Mononuclear cell (primary cell): ENCODE results near the gene MT1B. TPM values are rescaled to one million over a fixed set of nuclear protein-coding genes. Genes with fewer than 3 reads are reported as not detected.
"Not testable (repeated sequence)": the region's sequence is repeated elsewhere in the genome, so short reads cannot be mapped to it uniquely, and the experiment has no call there.

Source experiments
- H3K27me3 ChIP-seq: 2 replicates; pipeline ENCODE4 v1.6.0; 2011; ENCODE audit warnings: low read length, control low read depth; ENCODE audit not compliant: insufficient read depth
- H3K4me1 ChIP-seq: 2 replicates; pipeline ENCODE4 v1.5.1; 2011; ENCODE audit warnings: mild to moderate bottlenecking, low read length, control low read depth; ENCODE audit not compliant: insufficient read depth
- H3K4me3 ChIP-seq: 2 replicates; pipeline ENCODE4 v1.5.1; 2011; ENCODE audit warnings: mild to moderate bottlenecking, low read length, moderate library complexity
- H3K9me3 ChIP-seq: 2 replicates; pipeline ENCODE4 v1.5.1; 2011; ENCODE audit warnings: low read depth, mild to moderate bottlenecking, control low read depth, low read length
- total RNA-seq: library from RNA; depleted of rRNA; stranded (reverse); fragments of >200 nt; gene quantifications from one replicate; pipeline ENCODE4 v1.2.3, GENCODE V29; 2012

The MT1B gene
- total RNA-seq, 1 donor: not detected

GRCh38 chr16:56664506-56664905 is 12.8 kb downstream of the MT1B start:
- Histone ChIP-seq H3K4me3 (no peak overlapping the region), H3K27me3 (peaks cover 70% of the 10 kb centered on the region), H3K4me1 (peaks cover 4% of the 10 kb centered on the region), H3K9me3 (no peaks in the 10 kb centered on the region)

GRCh38 chr16:56665286-56666261 is 13.9 kb downstream of the MT1B start:
- H3K4me3 ChIP-seq, H3K4me1 ChIP-seq, H3K9me3 ChIP-seq: not testable (repeated sequence)
- H3K27me3 ChIP-seq: peaks cover 81% of the 10 kb centered on the region

GRCh38 chr16:56667581-56668571 is 16.2 kb downstream of the MT1B start, which contains the start of gene MT1G:
Gene MT1G (minus strand): TSS chr16:56668065. CDS start chr16:56667993, 72 bp downstream.
- Histone ChIP-seq H3K4me1 (no peaks in the 10 kb centered on the region), H3K4me3 (no peak within 1 kb of the TSS), H3K27me3 (peaks cover 93% of the 10 kb centered on the region), H3K9me3 (no peaks in the 10 kb centered on the region)

DNA sequence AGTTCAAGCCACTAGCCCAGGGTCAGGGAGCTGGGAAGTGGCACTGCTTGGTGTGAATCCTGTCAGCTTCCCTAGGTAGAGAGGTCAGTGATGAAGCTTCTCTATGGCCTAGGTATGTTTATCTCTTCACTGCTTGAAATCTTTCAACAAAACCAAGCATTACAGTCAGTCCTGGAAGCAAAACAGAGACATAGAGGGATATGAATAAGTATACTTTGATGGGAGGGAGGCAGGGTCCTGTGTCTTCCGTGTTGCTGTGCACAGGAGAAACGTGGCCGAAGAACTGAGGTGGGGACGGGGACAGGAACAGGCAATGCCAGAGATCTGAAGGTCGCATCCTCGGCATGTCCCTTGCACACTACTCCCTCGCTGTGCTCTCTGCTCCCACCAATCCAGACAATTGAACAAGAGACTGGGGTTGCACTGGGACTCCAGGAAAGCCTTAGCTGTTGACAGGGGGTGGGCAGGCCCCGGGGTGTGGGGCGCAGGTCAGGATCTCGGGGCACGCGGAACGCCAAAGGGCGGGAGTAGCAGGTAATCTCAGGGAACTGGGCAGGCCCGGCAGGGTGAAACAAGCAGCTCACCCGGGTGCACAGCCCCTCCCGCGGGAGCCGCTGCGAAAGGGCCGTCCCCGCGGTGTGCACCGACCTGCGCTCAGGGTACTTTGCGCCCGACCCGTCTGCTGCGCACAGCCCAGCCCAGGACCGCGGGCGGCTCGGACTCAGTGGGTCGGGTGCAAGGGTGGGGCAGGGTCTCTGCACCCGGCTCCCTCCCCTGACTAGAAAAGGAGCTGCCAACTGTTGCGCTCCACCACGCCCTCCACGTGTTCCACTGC is 17.5 kb downstream of the MT1B start, which contains the start of gene MT1H:
Gene MT1H, plus strand, starts transcription at position 810 of the 835 bp plus-strand sequence. CDS start 71 bp downstream, outside the sequence.
- Histone ChIP-seq H3K27me3 (peaks cover 93% of the 10 kb centered on the region), H3K4me3 (no peak within 1 kb of the TSS), H3K4me1 (no peaks in the 10 kb centered on the region), H3K9me3 (no peaks in the 10 kb centered on the region)

- H3K27me3 ChIP-seq: peaks cover 86% of the 10 kb centered on the region
- no peaks in the 10 kb centered on the region for H3K9me3 ChIP-seq
- H3K4me3 ChIP-seq: no peak overlapping the region
- H3K4me1 ChIP-seq: no peaks in the 10 kb centered on the region
Measured at GRCh38 chr16:56669840-56670619, 18.3 kb downstream of the MT1B start.

GRCh38 chr16:56670620-56670934 is 18.9 kb downstream of the MT1B start:
- H3K9me3 ChIP-seq: no peaks in the 10 kb centered on the region
- H3K27me3 ChIP-seq: peaks cover 88% of the 10 kb centered on the region
- H3K4me1 ChIP-seq: no peaks in the 10 kb centered on the region
- no peak overlapping the region for H3K4me3 ChIP-seq

DNA sequence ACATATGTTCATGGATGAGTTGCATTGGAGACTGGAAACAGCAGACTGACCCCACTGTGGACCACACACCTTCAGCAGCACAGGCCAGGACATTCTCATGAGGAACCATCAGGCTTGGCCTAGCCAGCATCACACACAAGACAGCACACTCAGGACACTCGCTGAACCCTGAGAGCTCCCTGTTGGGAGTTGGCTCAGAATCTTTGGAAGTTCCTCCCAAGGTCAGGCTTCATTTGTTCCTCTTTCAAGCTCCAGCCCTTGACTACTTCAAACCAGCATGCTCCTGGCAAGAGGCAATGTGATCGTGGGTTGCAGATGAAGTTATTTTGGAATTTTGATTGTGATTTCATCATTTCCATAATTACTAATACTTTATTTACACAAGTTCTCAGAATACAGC is 20.0 kb downstream of the MT1B start:
- H3K4me3 ChIP-seq, H3K9me3 ChIP-seq, H3K4me1 ChIP-seq: not testable (repeated sequence)
- peaks cover 81% of the 10 kb centered on the region for H3K27me3 ChIP-seq

DNA sequence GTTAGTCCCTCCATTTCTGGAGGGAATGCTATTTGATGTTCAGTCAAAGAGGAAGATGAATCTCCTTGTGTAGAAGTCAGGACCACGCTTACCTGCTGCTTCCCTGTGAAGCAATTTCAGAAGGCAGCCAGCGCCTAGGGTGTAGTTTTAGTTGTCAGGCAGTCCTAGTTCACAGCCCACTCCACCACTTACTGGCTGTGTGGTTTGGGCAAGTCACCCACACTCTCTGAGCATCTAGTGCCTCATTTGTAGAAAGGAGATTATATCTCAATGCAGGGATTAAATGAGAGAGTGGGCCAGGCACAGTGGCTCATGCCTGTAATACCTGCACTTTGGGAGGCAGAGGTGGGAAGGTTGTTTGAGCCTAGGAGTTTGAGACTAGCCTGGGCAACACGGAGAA is 20.5 kb downstream of the MT1B start:
- H3K4me1 ChIP-seq, H3K4me3 ChIP-seq: not testable (repeated sequence)

GRCh38 chr16:56672761-56673536 is 21.3 kb downstream of the MT1B start:
- H3K27me3 ChIP-seq: peaks cover 69% of the 10 kb centered on the region
- no peaks in the 10 kb centered on the region for H3K4me1 ChIP-seq
- H3K9me3 ChIP-seq: no peaks in the 10 kb centered on the region
- no peak overlapping the region for H3K4me3 ChIP-seq

More for the DNA sequence above, 20.5 kb downstream of the MT1B start:
- peaks cover 76% of the 10 kb centered on the region for H3K27me3 ChIP-seq
- not testable (repeated sequence) for H3K9me3 ChIP-seq

- Histone ChIP-seq H3K4me1 (no peaks in the 10 kb centered on the region), H3K9me3 (no peaks in the 10 kb centered on the region), H3K27me3 (peaks cover 59% of the 10 kb centered on the region), H3K4me3 (no peak overlapping the region)
Measured at GRCh38 chr16:56673921-56674320, 22.2 kb downstream of the MT1B start.

DNA sequence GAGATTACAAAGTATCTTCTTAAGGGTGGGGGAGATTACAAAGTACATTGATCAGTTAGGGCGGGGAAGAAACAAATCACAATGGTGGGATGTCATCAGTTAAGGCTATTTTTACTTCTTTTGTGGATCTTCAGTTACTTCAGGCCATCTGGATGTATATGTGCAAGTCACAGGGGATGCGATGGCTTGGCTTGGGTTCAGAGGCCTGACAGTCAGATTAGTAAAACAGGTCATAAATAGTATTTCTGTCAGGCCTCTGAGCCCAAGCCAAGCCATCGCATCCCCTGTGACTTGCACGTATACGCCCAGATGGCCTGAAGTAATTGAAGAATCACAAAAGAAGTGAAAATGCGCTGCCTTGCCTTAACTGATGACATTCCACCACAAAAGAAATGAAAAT is 22.9 kb downstream of the MT1B start:
- not testable (repeated sequence) for H3K4me3 ChIP-seq, H3K4me1 ChIP-seq, H3K9me3 ChIP-seq
- peaks cover 52% of the 10 kb centered on the region for H3K27me3 ChIP-seq

- no peaks in the 10 kb centered on the region for H3K9me3 ChIP-seq
- peaks cover 41% of the 10 kb centered on the region for H3K27me3 ChIP-seq
- no peak overlapping the region for H3K4me3 ChIP-seq
- no peaks in the 10 kb centered on the region for H3K4me1 ChIP-seq
Measured at GRCh38 chr16:56675685-56676210, 24.1 kb downstream of the MT1B start.

DNA sequence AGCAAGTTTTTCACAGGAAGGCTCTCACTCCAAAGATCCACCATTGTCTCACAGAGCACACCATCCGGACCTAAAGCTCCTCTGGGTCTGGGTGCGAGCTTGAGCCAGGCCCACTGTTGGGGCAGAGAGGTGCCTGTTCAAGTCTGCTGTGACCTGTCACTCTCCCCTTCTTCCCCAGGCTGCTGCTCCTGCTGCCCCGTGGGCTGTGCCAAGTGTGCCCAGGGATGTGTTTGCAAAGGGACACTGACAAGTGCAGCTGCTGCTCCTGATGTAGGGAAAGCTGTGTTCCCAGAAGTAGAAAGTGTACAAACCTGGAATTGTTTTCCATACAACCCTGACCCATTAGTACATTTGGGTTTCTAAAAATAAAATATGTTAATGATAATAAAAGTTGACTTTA is 25.8 kb downstream of the MT1B start:
- Histone ChIP-seq H3K4me3 (no peak overlapping the region), H3K4me1 (peaks cover 8% of the 10 kb centered on the region), H3K27me3 (peaks cover 25% of the 10 kb centered on the region), H3K9me3 (no peaks in the 10 kb centered on the region)
